Vagina (tissue), 2 donors: ENCODE results near the gene MAPRE2.

Experiments
- CTCF ChIP-seq, 3 experiments: fragments of 450-650 bp in 2 of 3; fragments of 200-600 bp in 1 of 3; sonication (generic) in 1 of 3; IDR thresholded peaks; one replicate each; pipeline ENCODE4 v1.5.1; 2017 to 2019; ENCODE audit warnings: antibody characterized with exemption in 3 of 3, mild to moderate bottlenecking in 2 of 3, moderate library complexity in 2 of 3
- POLR2A ChIP-seq, 2 donors: fragments of 450-650 bp; IDR thresholded peaks; one replicate each; pipeline ENCODE4 v1.6.1; 2017; ENCODE audit warnings: antibody characterized with exemption in 2 of 2, mild to moderate bottlenecking in 2 of 2, moderate library complexity in 2 of 2

- no peak for TF ChIP-seq CTCF (IDR thresholded peaks at IDR 0.05)
- no peak for TF ChIP-seq POLR2A (IDR thresholded peaks at IDR 0.05)
Observed at GRCh38 chr18:35128675-35129074, 87.5 kb downstream of the MAPRE2 start.
